NK-92 treated with Interleukin-12 subunit alpha and Interleukin-12 subunit beta, amount 100 ng/mL, for 24 hours (cell line): ENCODE results near the gene BLVRA.
"Not testable (repeated sequence)": the region's sequence is repeated elsewhere in the genome, so short reads cannot be mapped to it uniquely, and the experiment has no call there.

Experiments
- DNase-seq: peaks from one replicate; lab custom pipeline; 2025; lab: John Stamatoyannopoulos, UW

Gene BLVRA

DNA sequence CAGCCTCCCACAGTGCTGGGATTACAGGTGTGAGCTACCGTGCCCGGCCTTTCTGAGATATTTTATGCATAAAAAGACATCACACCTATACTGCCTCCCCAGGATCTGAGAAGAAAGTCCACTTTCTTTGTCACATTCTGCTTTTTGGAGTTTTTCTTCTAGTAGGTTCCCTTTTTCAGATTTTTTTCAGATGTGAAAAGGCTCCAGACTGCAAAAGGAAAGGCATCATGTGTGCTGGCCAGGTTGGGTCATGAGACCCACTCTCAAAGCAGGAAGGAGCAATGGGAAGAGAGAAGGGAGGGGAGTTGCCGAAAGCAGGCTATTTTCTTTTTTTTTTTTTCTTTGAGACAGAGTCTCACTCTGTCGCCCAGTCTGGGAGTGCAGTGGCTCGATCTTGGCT is 10.8 kb downstream of the BLVRA start:
- DNase-seq: no peak

DNA sequence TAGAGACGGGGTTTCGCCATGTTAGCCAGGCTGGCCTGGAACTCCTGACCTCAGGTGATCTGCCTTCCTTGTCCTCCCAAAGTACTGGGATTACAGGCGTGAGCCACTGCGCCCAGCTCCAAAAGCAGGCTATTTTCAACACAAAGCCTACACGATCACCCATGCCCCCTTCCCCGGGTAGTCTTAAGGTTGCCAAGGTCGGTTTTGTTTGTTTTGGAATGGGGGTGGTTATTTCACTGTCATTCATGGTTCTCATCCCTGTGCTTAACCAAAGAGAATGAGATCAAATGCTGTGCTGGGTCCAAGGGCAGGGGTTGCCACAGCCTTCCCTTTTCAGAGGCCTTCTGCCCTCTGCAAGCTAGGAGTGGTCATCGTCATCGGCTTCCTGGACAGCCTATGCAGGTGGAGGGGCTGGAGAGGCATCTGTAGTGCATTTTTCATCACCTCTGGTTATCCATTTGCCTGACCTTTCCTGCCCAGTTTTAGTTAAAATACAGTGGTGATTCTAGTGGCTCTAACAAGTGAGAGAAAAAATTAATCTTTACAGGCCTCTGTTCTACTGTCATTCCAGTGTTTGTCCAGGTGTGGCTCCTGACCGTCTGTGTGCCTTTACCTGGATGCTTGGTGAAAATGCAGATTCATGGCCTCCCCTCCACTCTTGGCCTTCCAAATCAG is 11.4 kb downstream of the BLVRA start:
- no peak for DNase-seq

DNA sequence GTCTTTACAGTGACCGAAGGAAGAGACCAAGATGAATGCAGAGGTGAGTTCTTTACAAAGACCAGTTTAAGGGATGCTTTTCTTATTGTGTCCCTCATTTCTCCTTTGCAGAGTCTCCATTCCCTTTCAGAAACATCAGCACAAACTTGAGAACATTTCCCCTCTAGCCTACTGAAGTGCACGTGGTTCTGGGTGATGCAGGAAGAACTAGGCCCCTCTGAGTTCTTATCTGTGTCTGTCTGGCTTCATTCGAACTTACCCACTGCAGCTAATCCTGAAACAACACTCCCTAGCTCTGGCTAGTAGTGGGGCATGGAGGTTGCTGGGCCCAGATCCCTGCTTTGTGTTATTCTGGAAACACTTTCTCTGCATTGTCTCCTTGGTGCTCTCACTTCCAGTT is 12.6 kb downstream of the BLVRA start:
- no peak for DNase-seq

DNA sequence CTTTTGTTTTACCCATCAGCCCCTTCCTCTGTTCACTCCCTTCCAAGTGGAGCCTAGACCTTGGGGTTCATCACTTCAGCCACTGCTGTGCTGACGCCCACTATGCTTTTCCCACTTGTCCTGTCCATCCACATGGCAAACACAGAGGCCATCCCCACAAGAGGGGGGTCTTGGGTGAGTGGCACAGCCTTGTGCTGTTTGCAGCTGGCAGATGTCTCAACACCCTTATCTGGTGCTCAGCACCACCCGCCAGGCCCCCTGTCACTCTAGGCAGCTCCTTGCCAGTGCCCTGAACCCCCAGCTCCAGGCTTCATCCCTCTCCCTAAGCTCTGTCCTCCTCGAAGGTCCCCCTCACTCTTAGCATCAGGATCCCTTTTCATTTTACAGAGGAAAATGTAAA is 13.1 kb downstream of the BLVRA start:
- no peak for DNase-seq

DNA sequence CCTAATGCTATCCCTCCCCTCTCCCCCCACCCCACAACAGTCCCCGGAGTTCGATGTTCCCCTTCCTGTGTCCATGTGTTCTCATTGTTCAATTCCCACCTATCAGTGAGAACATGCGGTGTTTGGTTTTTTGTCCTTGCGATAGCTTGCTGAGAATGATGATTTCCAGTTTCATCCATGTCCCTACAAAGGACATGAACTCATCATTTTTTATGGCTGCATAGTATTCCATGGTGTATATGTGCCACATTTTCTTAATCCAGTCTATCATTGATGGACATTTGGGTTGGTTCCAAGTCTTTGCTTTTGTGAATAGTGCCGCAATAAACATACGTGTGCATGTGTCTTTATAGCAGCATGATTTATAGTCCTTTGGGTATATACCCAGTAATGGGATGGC is 14.8 kb downstream of the BLVRA start:
- not testable (repeated sequence) for DNase-seq

DNA sequence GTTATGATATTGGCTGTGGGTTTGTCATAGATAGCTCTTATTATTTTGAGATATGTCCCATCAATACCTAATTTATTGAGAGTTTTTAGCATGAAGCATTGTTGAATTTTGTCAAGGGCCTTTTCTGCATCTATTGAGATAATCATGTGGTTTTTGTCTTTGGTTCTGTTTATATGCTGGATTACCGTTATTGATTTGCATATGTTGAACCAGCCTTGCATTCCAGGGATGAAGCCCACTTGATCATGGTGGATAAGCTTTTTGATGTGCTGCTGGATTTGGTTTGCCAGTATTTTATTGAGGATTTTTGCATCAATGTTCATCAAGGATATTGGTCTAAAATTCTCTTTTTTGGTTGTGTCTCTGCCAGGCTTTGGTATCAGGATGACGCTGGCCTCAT is 16.8 kb downstream of the BLVRA start:
- DNase-seq: not testable (repeated sequence)

GRCh38 chr7:43778293-43779044 is 20.0 kb downstream of the BLVRA start:
- not testable (repeated sequence) for DNase-seq

GRCh38 chr7:43779045-43779812 is 20.7 kb downstream of the BLVRA start:
- DNase-seq: no peak

DNA sequence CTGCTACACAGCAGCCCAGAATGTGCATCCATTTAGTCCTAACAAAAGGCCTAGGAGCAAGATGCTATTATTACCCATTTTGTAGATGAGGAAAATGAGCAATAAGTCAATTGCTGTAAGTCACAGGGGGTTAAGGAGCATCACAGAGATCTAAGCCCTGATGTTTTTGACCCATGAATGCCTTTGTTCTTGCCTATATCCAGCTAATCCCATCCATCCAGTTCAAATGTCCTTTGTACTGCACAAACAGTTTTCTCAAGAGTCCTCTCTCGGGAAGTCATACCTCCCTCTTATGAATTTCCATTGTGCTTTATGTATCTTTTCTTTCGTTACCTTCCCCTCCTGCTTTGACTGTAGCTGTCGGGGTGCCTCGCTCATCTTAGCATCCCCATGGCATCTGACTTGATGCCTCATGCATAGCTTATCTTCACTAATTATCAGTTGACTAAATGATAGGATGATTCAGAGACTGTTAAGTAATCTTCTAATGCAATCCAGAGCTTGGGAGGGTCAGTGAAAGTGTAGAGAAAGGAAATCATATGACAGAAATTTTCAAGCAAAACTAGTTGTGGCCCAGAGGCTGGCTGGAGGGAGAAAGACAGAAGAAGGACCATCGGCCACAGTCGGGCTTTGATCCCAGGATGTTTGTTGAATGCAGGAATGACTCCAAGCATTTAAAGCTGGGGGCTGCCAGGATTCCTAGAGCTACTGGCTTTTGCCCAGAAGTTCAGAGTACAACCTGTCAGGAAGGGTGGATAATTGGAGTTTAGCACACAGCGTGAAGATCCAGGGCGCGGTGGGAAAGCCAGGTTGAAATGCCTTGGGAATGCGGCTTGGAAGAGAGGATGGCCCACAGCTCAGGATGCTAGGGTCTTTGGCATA is 23.5 kb downstream of the BLVRA start:
- DNase-seq: no peak

DNA sequence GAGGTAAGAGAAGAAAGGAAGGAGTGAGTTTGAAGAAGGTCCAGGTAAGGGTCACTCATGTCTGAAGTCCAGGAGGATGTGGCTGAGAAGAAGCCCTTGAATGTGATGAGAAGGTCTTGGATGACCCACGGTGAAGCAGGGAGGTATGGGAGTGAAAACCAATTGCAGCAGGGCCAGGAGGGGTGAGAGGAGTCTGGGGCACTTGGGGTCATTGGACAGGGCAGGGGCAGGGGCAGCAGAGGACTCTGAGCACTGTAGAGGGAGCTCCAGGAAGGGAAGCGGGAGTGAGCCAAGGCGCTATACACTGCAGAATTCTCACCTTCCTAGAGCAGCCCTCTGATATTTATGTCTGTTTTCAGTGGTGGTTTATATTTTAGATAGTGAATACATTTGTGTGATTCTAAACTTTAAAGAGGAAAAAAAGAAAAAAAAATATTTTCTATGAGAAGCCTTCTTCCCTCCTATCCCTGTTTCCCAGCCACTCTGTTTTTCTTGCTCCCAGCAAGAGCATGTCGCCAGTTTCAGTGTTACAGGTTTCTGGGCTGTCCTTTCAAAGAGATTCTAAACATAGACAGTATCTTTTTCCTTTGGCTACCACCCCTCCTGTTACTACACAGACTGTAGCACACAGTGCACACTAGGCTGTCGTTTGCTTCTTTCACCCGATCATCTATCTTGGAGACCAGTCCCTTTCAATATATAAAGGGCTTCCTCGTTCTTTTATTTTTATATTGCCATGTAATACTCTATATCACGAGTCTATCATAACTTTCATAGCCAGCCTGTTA is 24.5 kb downstream of the BLVRA start:
- no peak for DNase-seq

- DNase-seq: no peak
These were observed 25.6 kb downstream of the BLVRA start for GRCh38 chr7:43784030-43784584.

GRCh38 chr7:43784585-43785087 is 26.2 kb downstream of the BLVRA start:
- DNase-seq: not testable (repeated sequence)

GRCh38 chr7:43785420-43785819 is 26.9 kb downstream of the BLVRA start:
- DNase-seq: no peak

GRCh38 chr7:43787771-43788170 is 29.3 kb downstream of the BLVRA start:
- DNase-seq: no peak

DNA sequence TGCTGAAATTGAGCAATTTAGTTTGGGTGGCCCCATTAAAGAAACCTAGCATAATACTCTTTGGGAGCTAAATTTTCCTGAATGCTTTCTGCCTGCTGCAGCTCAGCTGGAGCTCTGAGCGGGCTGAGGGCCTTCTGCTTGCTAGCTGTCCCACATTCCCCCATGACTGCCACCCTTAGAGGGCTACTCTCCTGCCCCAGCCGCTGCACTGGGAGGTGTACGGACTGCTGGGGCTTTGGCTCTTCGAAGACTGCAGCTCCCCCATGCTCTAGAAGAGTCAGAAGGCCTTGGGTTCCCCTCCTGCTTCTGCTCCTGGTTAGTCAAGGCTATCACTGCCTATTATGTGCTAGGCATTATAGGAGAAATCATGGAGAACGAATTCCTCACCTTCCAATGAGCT is 31.5 kb downstream of the BLVRA start:
- no peak for DNase-seq

GRCh38 chr7:43790834-43791233 is 32.4 kb downstream of the BLVRA start:
- no peak for DNase-seq

GRCh38 chr7:43791665-43792064 is 33.2 kb downstream of the BLVRA start:
- DNase-seq: no peak

DNA sequence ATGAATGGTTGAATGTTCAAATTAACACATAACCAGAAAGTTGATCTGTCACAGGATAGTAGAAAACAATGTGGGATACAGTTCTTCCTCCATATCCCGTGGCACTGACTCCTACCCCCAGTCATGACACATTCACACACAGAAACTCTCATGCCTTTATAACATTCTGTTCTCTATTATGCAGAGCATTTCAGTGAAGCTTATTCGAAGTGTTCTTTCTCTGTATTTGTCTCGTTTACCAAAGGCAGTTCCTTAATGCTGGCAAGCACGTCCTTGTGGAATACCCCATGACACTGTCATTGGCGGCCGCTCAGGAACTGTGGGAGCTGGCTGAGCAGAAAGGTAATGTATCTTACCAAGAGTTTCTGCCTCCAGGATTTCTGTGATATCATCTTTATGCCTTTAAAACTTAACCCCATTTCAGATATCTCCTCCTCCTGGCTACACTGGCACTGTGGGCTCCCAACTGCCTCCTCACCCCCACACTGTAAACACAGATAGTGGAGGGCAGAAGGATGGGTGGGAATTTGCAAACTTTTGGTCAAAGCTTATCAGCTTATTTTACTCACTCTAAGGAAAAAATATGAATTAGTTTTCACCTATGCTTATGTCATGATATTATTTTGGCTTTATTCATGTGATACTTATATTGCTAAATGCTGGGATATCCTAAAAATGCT is 34.1 kb downstream of the BLVRA start:
- no peak for DNase-seq

DNA sequence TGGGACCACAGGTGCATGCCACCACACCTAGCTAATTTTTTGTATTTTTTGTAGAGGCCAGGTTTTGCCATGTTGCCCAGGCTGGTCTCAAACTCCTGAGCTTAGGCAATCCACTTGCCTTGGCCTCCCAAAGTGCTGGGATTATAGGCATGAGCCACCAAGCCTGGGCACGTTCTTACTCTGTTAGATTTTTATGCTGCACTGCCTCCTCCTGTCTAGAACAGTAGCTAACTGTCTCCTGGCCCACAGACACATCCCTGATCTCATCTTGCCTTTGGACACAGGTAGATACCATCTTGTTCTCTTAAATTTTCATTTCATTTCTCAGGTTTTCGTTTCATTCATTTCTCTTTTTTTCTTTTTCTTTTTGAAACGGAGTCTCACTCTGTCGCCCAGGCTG is 41.1 kb downstream of the BLVRA start:
- DNase-seq: no peak

- no peak for DNase-seq
These were observed 45.4 kb downstream of the BLVRA start for GRCh38 chr7:43803865-43804264.
